ACHN (cell line): ENCODE results near the gene GAS7.

Source experiments
- DNase-seq: peaks from one replicate; pipeline ENCODE4 v3.0.0-alpha.2; 2015
- in situ Hi-C: cut with HindIII; loops from 2 replicates; pipeline ENCODE4 v1.10.0; 2017; ENCODE audit warnings: low sequenced_read_pairs, low pct_ligation_motif_present, low pct_unique_long_range_greater_than_20kb

The GAS7 gene

DNA sequence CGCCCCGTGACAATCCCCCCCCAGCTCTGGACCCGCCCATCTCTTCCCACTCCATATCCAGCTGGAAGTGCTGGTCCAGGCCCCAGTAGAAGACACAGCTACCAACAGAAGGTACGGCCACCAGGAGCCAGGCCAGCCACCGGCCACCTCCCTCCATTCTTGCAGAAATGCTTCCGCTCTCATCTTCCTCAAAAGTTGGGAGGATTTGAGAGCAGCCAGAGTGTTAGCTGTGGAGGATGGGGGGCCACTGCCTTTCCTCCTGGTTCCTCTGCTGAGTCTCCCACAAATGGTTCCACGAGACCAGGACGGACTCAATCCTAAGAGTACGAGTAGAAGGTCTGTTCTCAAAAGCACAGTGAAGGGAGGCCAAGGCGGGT, 78.3 kb downstream of the GAS7 start:
- in situ Hi-C loops: no loop called here
- DNase-seq: no peak

DNA sequence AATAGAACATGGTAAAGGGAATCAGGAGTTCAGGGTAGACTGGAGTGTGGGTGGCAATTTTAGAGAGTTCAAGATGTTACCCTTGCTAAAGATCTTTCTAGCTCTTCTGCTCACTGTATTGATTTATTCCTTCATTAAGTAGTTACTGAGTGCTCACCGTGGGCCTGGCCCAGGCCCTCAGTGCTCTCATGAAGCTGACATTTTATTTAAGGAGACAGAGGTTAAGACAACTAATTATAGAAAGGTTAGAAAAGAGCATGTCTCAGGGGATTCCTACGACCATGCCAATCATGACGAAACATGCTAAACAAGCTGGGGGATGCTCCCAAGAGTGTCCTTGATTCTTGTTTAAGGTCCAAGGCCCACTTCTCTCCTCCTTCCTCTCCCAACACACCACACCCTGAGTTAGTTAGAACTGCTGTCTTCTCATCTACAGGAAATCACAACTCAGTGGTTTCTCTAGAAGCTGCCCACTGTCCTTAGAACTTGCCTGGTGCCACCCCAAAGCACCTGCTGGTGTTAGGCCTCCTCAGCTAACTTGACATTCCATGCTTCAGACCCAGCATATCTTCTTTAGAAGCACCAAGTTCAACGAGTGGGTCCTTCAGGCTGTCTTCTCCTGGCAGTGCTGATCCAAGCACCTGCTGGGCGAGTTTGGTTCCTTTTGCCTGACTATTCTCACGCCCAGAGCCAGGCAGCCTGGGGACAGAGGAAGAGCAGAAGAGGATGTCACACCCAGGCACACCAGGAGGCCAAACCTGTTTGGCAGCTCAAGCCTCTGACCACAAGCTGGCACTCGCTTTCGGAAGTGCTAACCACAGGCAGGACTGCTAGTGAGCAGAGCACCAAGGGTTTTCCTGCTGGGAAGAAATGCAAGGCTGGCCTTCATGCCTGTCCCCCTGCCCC, 79.0 kb downstream of the GAS7 start:
- in situ Hi-C loops: no loop called here
- DNase-seq: no peak

DNA sequence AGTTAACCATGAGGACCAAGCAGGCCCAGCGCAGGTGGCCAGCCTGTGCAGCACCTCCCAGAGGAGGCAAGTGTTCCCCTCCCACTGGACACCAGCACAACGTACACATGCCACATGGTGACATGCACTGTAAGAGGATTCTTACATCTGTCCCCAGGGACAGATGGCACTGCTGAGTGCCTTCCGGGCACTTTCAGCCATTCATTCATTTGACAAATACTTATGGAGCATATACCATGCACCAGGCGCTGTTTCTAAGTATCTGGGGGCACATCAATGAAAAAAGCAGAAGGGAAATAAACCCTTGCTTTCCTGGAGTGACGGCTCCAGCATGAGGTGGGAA, 79.6 kb downstream of the GAS7 start:
- in situ Hi-C loops: no loop called here
- DNase-seq: no peak

DNA sequence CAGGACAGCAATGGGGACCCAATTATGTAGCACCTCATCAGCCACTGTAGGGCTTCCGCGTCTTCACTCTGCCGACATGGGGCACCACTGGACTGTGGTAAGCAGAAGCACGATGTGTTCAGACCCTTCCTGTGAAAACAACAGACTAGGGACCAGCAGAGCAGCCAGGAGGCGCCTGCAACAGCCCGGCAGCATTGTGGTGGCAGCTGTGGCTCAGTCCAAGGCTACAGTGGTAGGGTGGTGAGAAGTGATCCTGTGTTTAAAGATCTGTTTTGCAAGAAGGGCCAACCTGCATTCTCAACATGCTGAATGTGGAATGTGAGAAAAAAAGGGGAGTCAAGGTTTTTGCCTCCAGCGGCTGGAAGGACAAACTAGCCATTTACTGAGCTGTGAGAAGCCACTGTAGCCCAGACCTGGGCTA, 80.8 kb downstream of the GAS7 start:
- no peak for DNase-seq

DNA sequence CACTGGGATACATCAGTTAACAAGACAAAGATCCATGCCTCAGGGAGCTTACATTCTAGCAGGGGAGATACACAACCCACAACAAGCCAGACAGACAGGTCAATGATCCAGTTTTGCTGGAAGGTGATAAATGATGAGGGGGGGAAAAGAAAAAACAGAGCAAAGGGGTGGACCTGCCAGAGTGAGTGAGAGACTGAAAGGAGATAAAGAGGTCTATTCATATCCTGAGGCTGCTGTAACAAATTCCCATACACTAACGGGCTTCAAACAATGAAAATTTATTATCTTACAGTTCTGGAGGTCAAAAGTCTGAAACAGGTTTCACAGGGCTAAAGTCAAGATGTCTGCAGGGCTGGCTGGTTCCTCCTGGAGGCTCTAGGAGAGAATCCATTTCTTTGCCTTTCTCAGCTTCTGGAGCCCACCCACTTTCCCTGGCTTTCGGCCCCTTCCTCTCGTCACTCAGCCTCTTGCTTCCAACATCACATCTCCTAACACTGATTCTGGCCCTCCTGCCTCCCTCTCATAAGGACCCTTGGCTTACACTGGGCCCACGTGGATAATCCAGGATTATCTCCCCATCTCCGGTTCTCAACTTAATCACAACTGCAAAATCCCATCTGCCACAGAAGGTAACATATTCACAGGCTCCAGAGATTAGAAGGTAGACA, 81.5 kb downstream of the GAS7 start:
- in situ Hi-C loops: no loop called here
- no peak for DNase-seq

More for the DNA sequence above, 80.8 kb downstream of the GAS7 start:
- in situ Hi-C loops: no loop called here

DNA sequence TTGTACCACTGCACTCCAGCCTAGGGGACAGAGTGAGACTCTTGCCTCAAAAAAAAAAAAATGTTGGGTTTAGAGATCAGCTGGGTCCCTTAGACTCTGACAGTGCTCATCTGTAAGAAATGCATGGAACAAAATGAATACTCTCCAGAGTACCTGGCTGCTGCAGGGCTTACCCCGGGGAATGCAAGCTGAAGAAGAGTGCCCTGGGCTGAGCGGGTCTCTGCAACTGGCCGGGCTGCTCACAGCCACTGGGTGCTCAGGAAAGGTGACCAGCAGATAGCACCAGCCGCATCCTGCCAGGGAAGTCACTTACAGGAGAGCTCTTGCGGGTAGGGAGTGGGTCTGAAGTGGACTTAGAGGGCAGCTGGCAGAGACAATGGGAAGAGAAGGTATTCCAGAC, 82.1 kb downstream of the GAS7 start:
- in situ Hi-C loops: no loop called here
- no peak for DNase-seq

DNA sequence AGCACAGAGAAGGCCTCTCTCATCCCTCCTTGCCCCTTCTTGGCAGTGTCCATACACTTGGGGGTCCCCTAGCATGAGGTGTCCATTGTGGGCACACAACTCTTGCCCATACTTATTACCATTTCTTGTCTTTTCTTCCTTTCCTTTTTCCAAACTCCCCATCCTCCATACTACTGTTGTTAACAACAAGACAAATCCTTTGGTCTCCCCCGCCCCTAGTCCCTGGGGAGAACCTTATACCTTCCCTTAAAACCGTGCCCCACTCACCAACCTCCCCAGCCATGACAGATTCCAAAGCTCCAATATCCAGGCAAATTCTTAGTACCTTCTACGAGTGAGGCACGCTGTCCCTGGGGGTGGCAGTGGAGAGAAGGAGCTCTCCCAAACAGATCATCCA, 82.9 kb downstream of the GAS7 start:
- DNase-seq: no peak
- in situ Hi-C loops: no loop called here

DNA sequence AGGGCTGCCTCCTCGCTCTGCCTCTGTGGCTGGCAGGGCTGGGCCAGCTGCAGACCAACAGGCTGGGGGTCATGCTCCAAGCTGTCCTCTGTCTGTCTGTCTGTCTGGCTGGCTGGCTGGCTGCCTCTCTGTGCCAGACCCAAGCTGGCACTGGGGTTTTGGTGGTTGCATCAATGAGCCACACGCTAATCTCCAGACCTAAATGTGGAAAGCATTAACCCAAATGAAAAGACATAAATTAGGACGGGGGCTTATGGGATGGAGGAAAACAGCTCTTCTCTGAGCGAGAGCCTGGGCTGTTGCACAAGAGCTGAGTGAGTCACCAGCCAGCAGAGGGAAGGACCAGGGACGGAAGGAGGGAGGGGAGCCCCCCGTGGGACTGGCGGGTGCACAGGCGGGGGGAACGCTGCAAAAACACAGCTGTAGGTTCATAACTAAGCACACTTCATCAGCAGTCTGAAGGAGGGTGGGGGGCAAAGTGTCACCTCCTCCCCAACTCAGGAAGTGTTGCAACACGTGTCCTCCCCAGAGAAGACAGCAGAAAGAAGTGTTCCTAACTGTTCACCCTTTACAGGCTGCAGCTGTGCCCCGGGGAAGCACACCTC, 83.4 kb downstream of the GAS7 start:
- in situ Hi-C loops: no loop called here
- no peak for DNase-seq

DNA sequence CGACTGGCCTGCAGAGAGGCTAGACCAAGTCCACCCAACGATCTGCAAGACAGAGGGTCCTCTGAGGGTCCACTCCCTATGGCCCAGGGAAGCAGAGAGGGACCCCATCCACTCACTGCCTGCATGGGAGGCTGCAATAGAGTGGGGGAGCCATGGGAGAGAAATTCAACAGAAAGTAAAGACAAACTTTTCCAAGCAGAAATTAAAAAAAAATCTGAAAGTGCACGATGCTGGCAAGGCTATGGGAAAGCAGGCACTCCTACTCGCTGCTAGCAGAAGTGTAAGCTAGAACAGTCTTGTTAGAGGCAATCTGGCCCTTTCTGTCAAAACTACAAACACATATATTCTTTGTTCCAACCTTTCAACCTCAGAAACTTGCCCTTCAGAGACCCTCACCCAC, 85.4 kb downstream of the GAS7 start:
- in situ Hi-C loops: no loop called here

DNA sequence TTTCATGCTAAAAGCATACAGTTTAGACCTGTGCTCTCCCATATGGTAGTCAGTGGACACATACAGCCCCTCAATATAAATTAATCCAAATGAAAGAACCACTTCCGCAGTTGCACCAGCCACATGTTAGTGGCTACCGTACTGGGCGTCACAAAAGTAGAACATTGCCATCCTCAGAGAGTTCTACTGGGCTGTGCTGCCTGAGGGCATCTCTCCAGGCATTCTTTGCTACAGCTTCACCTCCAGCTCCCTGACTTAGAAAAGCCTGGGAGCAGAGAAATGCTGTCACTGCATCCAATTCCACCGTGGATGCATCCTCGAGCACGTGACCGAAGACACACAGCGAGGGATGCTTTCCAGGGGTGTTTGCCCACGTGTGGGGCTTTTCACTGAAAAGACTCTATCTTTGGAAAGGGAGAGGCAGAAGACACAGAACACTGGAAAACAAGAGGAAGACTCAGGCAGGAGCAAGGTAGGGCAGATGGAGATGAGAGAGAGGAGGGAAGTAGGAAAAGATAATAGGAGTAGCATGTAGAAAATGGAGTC, 86.4 kb downstream of the GAS7 start:
- DNase-seq: no peak
- in situ Hi-C loops: no loop called here

More for the DNA sequence above, 85.4 kb downstream of the GAS7 start:
- DNase-seq: no peak

DNA sequence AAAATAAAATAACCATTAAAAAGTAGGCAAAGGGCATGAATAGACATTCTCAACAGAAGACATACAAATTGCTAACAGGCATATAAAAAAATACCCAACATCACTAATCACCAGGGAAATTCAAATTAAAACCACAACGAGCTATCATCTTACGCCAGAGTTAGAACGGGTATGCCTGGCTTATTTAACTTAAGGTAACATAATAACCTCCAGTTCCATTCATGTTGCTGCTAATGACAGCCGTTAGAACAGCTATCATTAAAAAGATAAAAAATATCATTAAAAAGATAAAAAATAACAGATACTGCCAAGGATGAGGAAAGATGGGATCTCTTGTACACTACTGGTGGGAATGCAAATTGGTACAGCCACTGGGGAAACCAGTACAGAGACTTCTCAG, 89.3 kb downstream of the GAS7 start:
- in situ Hi-C loops: no loop called here
- DNase-seq: no peak

DNA sequence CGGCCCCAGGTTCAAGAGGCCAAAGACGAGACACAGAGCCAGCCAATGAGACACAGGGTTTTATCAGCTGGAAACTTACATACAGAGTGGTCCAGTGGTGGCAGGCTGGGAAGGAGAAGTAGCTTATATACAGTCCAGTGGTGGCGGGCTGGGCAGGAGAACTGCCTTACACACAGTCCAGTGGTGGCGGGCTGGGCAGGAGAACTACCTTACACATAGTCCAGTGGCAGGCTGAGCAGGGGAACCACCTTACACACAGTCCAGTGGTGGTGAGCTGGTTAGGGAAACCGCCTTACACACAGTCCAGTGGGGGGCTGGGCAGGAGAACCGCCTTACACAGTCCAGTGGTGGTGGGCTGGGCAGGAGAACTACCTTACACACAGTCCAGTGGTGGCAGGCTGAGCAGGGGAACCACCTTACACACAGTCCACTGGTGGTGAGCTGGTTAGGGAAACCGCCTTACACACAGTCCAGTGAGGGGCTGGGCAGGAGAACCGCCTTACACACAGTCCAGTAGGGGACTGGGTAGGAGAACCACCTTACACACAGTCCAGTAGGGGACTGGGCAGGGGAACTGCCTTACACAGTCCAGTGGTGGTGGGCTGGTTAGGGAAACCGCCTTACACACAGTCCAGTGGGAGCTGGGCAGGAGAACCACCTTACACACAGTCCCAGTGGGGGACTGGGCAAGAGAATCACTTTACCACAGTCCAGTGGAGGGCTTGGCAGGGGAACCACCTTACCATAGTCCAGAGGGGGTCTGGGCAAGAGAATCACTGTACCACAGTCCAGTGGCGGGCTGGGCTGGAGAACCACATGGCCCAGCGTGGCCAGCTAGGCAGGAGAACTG, 90.9 kb downstream of the GAS7 start:
- DNase-seq: no peak
- in situ Hi-C loops: no loop called here

DNA sequence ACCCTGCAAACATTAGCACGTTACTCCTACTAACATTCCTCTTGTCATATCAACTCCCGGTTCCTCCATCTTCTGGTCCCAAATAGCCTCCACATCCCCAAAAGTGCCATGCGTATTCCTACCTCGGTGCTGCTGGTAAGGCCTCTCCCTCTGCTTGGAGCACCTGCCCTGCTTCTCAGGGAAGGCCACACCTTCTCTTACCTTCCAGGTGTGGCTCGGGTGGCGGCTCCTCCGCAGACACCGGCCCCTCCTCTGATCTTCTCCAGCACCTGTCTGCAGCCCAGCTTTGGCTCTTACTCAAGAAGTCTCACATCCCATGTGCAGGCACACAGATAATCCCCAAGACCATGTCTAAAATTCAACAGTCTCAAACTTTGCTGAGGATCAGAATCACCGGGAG, 92.3 kb downstream of the GAS7 start:
- DNase-seq: no peak
- in situ Hi-C loops: no loop called here

DNA sequence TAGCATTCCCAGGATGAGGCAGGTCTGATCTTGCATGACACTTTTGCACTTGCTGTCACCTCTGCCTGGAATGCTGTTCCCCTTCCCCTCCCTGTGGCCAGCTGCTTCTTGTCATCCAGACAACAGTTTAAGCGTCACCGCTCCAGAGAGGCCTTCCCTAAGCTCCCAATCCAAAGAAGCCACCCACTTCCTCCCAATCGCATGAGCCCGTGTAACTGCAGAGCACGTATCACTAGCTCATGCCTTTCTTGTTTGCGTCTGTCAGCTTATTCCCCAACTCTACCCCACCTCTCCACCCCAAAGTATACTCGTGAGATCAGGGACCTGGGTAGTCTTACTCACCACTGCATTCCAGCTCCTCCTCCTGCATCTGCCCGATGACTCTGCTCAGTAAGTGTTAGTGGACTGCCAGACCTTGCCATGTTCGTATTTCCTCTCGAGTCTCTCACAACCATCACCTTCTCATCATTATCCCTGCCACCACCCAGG, 92.8 kb downstream of the GAS7 start:
- DNase-seq: no peak
- in situ Hi-C loops: no loop called here

DNA sequence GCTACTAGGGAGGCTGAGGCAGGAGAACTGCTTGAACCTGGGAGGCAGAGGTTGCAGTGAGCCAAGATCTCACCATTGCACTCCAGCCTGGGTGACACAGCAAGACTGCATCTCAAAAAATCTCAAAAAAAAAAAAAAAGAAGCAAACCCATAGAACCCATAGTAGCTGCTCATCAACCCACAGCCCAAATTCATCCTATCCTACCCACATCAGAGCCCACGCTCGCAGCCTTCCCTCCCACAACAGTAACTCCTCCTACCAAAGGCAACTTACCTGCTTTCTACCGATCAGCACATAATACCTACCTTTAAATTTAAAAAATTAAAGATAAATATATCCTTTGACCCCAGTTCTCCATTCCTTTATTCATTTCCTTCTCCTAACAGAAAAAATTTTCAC, 94.7 kb downstream of the GAS7 start:
- in situ Hi-C loops: no loop called here
- DNase-seq: no peak

DNA sequence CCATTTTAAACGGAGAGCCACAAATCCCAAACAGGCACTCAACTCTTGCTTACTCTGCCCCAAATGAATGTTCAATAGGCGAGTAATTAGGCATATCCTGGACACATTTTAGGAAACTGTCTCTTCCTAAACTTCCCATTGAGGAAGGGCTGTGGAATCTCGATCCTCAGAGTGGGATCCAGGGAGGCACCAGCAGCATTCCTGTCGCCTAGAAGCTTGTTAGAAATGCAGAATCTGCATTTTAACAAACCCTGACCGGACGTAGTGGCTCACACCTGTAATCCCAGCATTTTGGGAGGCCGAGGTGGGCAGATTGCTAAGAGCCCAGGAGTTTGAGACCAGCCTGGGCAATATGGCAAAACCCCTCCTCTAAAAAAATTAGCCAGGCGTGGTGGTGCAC, 95.6 kb downstream of the GAS7 start:
- no peak for DNase-seq
- in situ Hi-C loops: no loop called here

DNA sequence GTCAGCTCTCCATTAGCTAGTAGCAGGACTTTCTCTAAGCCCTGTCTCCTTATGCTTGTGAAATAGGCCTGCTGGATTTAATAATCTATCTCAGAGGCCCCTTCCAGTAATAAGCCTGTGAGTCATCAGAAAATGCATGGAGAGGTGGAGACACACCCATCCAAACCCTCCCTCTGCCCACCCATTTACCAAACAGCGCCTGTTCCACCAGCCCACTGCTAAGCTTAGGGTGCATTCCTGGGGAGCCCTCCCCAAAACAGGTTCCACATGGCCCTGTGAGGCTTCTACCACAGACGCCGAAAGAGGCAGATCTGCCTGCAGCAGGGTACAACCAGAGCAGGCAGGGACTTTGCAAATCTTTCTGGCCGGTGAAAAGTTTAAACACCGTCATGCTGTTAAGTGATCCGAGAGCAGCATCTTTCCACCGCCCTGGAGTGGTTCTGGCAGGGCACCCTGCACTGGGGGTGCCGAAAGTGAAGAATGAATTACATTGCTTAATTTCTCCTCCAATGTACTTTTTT, 99.3 kb downstream of the GAS7 start:
- no peak for DNase-seq
- in situ Hi-C loops: no loop called here

DNA sequence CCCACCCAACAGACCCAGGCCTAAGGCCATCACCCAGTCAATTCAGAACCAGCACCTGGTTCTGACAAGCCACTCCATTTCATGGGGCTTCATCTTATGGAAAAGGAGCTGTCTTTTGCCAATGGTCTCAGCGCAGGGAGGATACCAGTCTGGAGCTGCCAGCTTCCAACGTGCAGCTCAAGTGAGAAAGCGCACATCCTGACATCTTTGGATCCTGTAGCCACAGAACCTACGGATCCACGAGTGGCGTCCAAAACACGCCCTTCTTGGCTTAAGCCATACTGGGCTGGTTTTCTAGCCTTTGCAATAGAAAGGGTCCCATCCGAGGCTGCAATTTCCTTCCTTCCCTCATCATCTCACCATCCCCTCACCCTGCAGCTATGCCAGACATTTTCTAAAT, 101.8 kb downstream of the GAS7 start:
- in situ Hi-C loops: no loop called here
- no peak for DNase-seq
